Fibroblast of skin of abdomen (primary cell): ENCODE results near the gene EPS8.
"Not testable (repeated sequence)": the region's sequence is repeated elsewhere in the genome, so short reads cannot be mapped to it uniquely, and the experiment has no call there.

Experiments used
- DNase-seq: peaks from one replicate; pipeline ENCODE4 v3.0.0-alpha.2; 2013

Gene EPS8

GRCh38 chr12:15797818-15798217 lies 8.6 kb upstream of the EPS8 start:
- no peak for DNase-seq

DNA sequence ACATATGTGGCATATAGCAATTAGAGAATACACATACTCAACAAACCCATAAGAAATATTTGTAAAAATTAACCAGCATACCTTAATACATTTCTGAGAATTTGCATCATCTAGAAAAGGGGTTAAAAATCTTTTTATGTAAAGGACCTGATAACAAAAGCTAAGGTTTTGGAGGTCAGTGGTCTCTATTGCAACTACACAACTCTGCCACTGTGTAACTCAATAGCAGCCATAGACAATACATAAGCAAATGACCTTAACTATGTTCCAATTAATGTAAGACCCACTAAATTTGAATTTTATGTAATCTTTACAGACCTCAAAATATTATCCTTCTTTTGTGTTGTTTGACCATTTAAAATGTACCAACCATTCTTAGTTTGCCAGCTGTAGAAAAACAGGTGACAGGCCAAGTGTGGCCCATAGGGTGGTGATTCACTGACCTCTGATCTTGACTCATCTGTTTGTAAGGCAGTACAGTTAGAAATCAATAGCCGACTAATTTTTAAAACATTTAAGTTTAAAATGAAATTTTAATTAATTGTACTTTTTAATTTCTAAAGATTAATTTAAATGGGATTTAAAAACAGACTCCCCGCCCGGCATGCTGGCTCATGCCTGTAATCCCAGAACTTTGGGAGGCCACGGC lies 7.4 kb upstream of the EPS8 start:
- DNase-seq: no peak

DNA sequence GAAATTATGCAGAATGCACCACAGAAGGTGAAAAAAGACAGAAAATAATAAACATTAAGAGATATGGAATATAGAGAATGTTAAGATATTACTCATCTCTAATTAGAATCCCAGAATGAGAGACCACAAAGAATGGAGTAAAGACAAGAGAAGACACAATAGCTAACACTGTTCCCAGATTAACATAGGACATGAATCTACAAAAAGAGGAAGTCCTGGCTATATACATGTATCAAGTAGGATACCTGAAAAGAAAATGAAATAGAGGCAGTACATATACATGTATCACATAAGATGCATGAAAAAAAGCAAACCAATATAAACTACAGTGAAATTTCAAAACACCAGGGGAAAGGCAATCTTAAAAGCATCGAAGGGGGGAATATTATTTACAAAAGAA lies 5.6 kb upstream of the EPS8 start:
- DNase-seq: no peak

DNA sequence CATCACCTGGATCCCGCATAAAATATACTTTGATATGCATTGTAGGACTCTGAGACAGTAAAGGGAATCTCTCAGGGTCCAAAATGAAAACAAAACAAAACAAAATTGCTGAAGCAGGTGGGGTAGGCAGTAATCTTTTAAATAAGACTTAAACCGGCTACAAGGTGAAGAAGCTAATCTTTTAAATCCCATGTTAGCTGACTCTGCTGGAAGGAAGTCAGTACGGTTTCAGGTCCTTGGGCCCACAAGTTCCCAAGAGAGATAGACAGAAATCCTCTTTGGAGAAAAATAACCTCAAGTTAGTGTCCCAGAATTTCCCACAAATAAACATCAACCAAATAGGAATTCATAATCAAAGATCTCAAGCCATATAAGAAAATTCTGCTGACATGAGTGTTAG lies 5.0 kb upstream of the EPS8 start:
- DNase-seq: no peak

- peak; percentile 45 for DNase-seq
Measured at GRCh38 chr12:15788233-15789219, 662 bp downstream of the EPS8 start.

DNA sequence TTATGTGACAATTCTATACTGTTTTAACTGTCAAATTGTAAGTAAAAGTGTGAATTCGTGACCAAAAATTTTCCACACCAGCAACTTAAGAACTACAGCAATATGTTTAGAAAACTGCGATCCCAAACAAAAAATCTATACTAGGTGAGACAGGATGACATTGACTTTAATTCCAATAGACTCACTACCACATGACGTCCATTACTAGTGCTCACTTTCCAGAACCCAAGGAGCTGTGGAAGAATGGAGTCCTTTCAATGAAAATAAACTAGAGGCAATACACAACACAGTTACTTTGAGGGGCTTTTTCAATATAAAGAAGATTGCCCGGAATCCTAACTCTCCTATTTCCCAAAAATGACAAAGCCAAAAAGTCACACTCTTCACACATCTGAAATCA lies 1.4 kb downstream of the EPS8 start:
- DNase-seq: no peak

GRCh38 chr12:15786772-15787171 lies 2.4 kb downstream of the EPS8 start:
- DNase-seq: no peak

- no peak for DNase-seq
Measured at GRCh38 chr12:15783288-15783687, 5.9 kb downstream of the EPS8 start.

DNA sequence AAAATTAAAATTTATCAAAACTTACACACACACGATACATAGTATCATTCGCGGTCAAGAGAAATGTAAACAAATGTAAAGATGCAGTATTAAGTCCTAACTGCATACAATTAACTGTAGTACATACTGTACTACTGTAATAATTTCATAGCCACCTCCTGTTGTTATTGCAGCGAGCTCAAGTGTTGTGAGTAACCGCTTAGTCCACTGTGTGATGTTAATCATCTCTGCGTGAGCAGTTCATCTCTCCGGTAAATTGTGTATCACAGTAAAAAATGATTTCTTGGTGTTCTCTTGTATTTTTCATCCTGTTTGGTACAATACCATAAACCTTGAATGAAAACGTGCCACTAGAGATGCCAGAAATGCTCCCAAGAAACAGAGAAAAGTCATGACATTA lies 6.5 kb downstream of the EPS8 start:
- no peak for DNase-seq

DNA sequence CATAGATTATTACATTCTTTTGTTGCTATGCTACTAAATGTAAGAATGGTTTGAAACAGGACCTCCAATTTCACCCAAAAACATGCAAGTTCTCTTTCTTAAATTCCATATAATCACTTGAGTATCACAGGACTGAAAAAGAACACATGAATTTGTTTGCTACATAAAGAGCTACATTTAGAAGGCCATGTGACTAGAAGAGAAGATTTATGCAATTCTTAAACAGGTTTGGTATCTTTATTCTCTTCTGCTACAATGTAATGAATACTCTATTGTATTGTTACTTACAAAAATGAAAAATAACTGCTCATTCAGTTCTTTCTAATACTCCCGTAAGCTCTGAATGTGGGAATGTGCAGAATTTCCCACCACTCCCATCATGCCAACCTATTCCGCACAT lies 9.3 kb downstream of the EPS8 start:
- DNase-seq: no peak

DNA sequence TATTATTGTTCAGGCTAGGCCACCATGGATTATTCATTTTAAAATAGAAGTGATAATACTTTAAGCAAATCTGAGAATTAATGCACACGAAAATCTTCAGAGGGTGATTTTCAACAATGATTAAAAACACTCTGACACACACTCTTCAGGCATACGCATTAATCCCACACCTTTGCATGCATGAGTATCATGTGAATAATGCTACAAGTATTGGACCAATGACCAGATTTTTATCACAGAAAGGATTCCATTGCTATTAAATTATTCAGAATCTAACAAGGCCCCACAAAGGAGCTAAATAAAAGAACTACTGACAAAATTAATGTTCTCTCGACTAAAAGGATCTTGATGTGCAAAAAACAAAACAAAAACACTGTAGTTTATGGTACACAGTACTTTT lies 11.1 kb downstream of the EPS8 start:
- peak; percentile 58 for DNase-seq

DNA sequence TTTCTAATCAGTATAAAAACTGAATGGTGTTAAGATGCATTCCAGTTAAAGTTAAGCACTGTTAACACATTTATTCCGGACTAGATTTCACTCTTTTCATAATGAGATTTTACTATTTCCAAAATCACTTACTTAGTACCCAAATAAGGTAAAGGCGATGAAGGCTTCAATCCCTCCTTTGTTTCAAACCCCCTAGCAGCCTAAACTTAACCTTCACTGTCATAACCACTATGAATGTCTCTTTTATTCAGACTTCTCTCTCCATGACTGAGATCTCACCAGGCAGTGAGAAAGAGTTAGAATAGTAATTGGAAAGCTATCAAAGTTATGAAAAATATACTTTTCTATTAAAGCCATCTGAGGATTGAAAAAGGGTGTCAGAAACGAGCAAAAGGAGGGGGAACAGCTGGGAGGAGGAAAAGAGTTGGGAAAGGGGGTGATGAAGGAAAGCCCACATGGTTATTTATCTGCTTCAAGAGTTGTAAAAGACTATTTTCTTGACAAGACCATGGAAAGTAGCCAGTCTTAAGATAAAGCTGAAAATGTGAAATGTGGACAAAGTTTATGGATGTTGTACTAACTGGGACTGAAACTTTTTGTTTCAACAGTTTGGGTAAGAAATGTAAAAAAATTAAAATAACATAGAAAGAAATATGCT lies 11.7 kb downstream of the EPS8 start:
- DNase-seq: peak; percentile 49

DNA sequence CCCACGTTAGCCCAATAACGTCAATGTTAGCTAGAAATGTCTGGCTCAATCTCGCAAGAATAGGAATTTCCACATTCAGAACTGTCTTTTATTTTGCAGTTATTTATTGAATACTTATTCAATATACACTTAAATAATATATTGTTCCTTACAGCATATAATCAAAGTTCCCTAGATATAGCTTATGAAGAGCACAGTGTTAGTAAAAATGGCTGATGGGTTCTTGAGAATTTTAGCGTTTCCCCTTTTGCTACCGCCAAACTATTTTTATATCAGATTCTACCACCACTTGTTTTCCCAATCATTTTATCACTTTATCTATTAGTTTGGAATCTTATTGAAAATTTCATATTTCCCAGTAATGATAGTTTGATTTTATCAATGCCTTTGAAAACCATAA lies 12.7 kb downstream of the EPS8 start:
- no peak for DNase-seq

DNA sequence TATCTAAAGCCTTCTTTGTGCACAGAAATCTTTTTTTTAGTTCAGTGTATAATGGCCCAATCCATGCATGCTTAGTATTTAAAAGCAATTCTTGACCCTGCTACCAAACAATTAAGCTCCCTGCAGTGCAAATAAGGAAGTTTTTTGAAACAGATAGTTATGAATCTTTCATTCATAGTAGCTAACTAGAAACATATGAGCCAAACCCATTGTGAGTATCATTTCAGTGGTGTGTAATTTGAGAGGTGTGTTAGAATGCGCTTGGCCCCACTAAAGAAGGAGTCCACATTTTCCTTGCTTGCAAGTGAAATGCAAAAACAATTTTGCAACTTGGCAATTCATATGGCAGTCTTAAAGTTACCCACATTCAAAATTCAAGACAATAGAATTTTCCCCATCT lies 14.4 kb downstream of the EPS8 start:
- DNase-seq: peak; percentile 81

DNA sequence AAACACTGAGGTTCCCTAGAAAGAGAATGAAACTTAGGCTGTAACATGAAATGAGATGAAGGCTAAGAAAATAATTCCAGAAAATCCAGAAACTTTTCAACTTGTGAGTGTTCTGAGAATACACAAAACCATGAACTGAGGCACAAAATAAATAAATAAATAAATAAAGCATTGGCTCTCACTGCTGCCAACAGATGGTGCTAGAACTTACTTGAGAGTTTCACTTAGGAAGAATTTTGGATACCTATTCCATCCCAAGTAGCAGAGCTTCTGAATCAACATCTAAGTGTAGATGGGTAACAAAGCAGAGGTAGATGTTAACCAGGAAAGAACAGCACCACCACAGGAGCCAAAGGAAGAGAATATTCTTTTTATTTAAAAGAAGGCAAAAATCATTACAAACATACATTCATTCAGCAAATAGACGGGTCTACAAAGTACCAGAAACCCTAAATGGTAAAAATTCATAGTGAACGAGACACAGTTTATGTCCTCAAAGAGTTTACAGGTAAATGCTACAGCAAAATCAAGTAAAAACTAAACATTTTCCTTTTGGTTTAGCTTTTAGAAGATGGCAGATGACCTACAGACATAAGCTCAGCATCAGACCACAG lies 16.7 kb downstream of the EPS8 start:
- DNase-seq: no peak

DNA sequence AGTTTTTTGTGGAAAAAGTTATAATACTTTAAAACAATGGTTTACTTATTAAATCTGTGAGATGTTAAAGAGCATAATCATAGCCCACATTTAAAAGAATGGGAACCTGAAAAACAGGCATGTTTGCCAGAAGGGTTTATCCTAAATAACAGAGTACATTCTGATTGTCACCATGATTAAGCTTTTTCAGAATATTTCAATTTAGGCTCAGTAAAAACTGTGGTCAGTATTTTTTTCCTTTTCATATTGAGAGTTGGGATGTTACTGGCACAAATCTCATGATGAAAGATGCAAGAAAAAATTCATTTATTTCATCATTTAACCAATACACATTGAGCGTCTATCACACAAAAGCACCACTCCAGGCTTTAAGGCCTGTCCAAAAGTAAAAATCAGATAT lies 18.6 kb downstream of the EPS8 start:
- DNase-seq: no peak

- DNase-seq: no peak
Measured at GRCh38 chr12:15770021-15770420, 19.2 kb downstream of the EPS8 start.

DNA sequence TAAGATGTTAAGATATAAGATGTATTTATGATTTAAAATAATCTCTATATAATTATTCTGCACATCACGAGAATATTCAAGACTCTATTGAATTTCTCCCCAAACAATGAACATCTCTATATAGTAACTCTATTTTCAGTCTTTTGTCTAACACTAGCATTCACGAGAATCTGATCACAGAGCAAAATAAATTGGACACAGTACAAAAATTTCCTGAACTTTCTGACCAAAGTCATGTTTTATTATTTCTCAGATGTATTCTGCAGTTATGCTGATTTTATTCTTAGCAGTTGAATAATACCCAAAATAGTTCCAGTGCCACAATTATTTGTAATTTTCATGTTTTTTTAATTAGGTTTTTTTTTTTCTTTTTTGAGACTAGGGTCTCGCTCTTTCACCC lies 19.6 kb downstream of the EPS8 start:
- no peak for DNase-seq

GRCh38 chr12:15767301-15767700 lies 21.9 kb downstream of the EPS8 start:
- DNase-seq: no peak

DNA sequence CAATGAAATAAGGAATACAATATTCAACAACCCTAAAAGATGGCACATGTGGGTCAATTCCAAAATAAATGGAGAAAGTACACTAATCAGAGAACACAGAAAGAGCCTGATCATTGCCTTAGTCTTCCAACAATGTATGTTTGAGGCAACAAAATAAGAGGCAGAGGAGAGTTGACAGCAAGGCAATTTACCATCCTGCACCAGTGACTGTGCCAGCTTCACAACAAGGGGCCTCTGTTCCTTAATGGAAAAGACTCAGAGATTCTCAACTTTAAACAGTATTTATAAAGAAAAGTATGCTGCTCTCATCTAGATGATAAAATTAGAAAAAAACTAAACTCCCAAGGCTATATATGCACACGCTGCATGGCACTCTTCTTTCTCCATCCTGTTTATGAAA lies 25.9 kb downstream of the EPS8 start:
- no peak for DNase-seq

- not testable (repeated sequence) for DNase-seq
Measured at GRCh38 chr12:15762162-15762561, 27.0 kb downstream of the EPS8 start.

- peak; percentile 86 for DNase-seq
Measured at GRCh38 chr12:15757553-15758255, 31.5 kb downstream of the EPS8 start.
